Measurements from ENCODE around the gene CREB3L2.

Gene CREB3L2

GRCh38 chr7:137967143-137968018 is 34.5 kb downstream of the CREB3L2 start:
- DNase-seq, result peak; percentile 22 to 38 (median 33)

- no peak for DNase-seq
These were observed 35.2 kb downstream of the CREB3L2 start for GRCh38 chr7:137966641-137967142.

- DNase-seq, result no peak
These were observed 35.8 kb downstream of the CREB3L2 start for GRCh38 chr7:137965942-137966640.

- DNase-seq, result no peak
These were observed 36.9 kb downstream of the CREB3L2 start for GRCh38 chr7:137964824-137965545.

GRCh38 chr7:137962875-137963507 is 38.9 kb downstream of the CREB3L2 start:
- DNase-seq, result no peak

- no peak for DNase-seq
These were observed 39.4 kb downstream of the CREB3L2 start for GRCh38 chr7:137962491-137962874.

- DNase-seq, result peak; percentile 84 to 88 (median 86)
These were observed 40.4 kb downstream of the CREB3L2 start for GRCh38 chr7:137961200-137962177.

GRCh38 chr7:137960020-137960419 is 41.9 kb downstream of the CREB3L2 start:
- no peak for DNase-seq

GRCh38 chr7:137958470-137959431 is 43.1 kb downstream of the CREB3L2 start:
- peak; percentile 20 to 53 (median 51) for DNase-seq

- DNase-seq, result no peak
These were observed 44.0 kb downstream of the CREB3L2 start for GRCh38 chr7:137957887-137958286.

GRCh38 chr7:137956591-137956990 is 45.3 kb downstream of the CREB3L2 start:
- no peak for DNase-seq

GRCh38 chr7:137956183-137956582 is 45.7 kb downstream of the CREB3L2 start:
- no peak for DNase-seq

- no peak for DNase-seq
These were observed 47.3 kb downstream of the CREB3L2 start for GRCh38 chr7:137954614-137955013.

GRCh38 chr7:137953665-137954470 is 48.0 kb downstream of the CREB3L2 start:
- DNase-seq, result no peak

- no peak for DNase-seq
These were observed 48.7 kb downstream of the CREB3L2 start for GRCh38 chr7:137953043-137953664.

GRCh38 chr7:137952426-137952805 is 49.5 kb downstream of the CREB3L2 start:
- DNase-seq, result no peak

GRCh38 chr7:137951700-137952425 is 50.0 kb downstream of the CREB3L2 start:
- no peak for DNase-seq

- DNase-seq, result no peak
These were observed 50.9 kb downstream of the CREB3L2 start for GRCh38 chr7:137950967-137951366.

Data from suppressor macrophage treated with lipopolysaccharide for 1 hour (primary cell).